Heart right ventricle (tissue), 16 donors: ENCODE data around the gene PLEKHA5. TPM values are rescaled to one million over a fixed set of nuclear protein-coding genes. Genes with fewer than 3 reads are reported as not detected.

ENCODE experiments used
- ATAC-seq, 8 donors: fragments of 200-7000 bp; cut with Tn5 transposase; one replicate each; pipeline ENCODE4 v1.9.1; 2020; ENCODE audit warnings: mild to moderate bottlenecking in 8 of 8, moderate library complexity in 8 of 8, moderate number of reproducible peaks in 1 of 8
- DNase-seq, 2 donors: peaks; one replicate each; pipeline ENCODE4 v3.0.0-alpha.2; 2020
- H3K27ac ChIP-seq, 10 donors: fragments of 200-600 bp; sonication (generic) in 2 of 10; one replicate each; pipeline versions ENCODE4 v1.5.0 to v1.8.0; 2020 to 2022; ENCODE audit warnings: mild to moderate bottlenecking in 3 of 10
- H3K27me3 ChIP-seq, 7 donors: fragments of 200-600 bp; one replicate each; pipeline ENCODE4 v1.8.0; 2021 to 2022; ENCODE audit warnings: mild to moderate bottlenecking in 2 of 7
- H3K36me3 ChIP-seq, 9 donors: fragments of 200-600 bp; sonication (generic) in 1 of 9; one replicate each; pipeline versions ENCODE4 v1.5.0 to v1.8.0; 2020 to 2022; ENCODE audit warnings: mild to moderate bottlenecking in 2 of 9
- H3K4me1 ChIP-seq, 9 donors: fragments of 200-600 bp; sonication (generic) in 1 of 9; one replicate each; pipeline versions ENCODE4 v1.5.0 to v1.8.0; 2020 to 2022; ENCODE audit warnings: mild to moderate bottlenecking in 4 of 9
- H3K4me3 ChIP-seq, 10 donors: fragments of 200-600 bp; sonication (generic) in 2 of 10; one replicate each; pipeline versions ENCODE4 v1.5.0 to v1.8.0; 2020 to 2022; ENCODE audit warnings: mild to moderate bottlenecking in 7 of 10, moderate library complexity in 2 of 10
- H3K9me3 ChIP-seq, 11 donors: fragments of 200-600 bp in 10 of 11; sonication (generic) in 2 of 11; one replicate each; pipeline versions ENCODE4 v1.5.0 to v1.8.0; 2013 to 2022; ENCODE audit warnings: mild to moderate bottlenecking in 2 of 11, control low read depth in 1 of 11, moderate library complexity in 1 of 11
- WGBS, 2 donors: extraction: QIAGEN DNeasy Blood & Tissue Kit; methylation state at CpG; one replicate each; pipeline ENCODE4 v1.1.7; 2013; ENCODE audit warnings: inconsistent platforms in 1 of 2; 5-methylcytosine and 5-hydroxymethylcytosine counted together
- intact Hi-C, 10 donors: fragments of 100-400 bp; cut with DNase I; formaldehyde crosslinking; loops; one replicate each; pipeline versions ENCODE4 v1.11.1 to v1.14.2; 2022
- polyA plus RNA-seq, 2 donors: library from polyadenylated mRNA; stranded (reverse); fragments of 200-250 nt; gene quantifications; one replicate each; pipeline ENCODE4 v1.2.3, GENCODE V29; 2013
- total RNA-seq, 10 donors: library from RNA; stranded (reverse); fragmentation: NEBNext Ultra II Directional in 3 of 10; extraction: Animal tissue kit (Norgen Biotek cat#: 25700) in 3 of 10; gene quantifications; one replicate each; pipeline versions ENCODE4 v1.2.1 to v1.2.4, GENCODE V29; 2021 to 2023
- TF ChIP-seq, protein P1 (sequence below), 9 donors: fragments of 200-600 bp; sonication (generic) in 2 of 9; IDR thresholded peaks; one replicate each; pipeline versions ENCODE4 v1.5.0 to v1.8.0; 2021 to 2022; ENCODE audit warnings: antibody characterized with exemption in 9 of 9, mild to moderate bottlenecking in 5 of 9, moderate library complexity in 1 of 9
- donor health status: Arrhythmogenic right ventricular cardiomyopathy.
- donor health status: ischemic (EF 13 %, LVEDD 7.1; RV severe dilation, severe dysfunction).
- donor health status: healthy with polysubstance abuse.
- donor health status: DM: no; HTN: yes; CAD: no.
- donor health status: DM: no; HTN: no; CAD: no.
- donor health status: ischemic (EF 25% LVEDD 6.9; RV normal size, moderate dysfunction).
- donor health status: ischemic (EF 25% LVEDD 5.7; RV mildly dilated, moderate dysfunction).
- donor health status: healthy.
- donor health status: DM: yes; HTN: yes; CAD: no.
- donor health status: Ischemic cardiomyopathy.
- donor health status: ischemic (EF 35%, LVEDD 5.7; RV mildly dilated, moderate dysfunction).
- donor health status: nonischemic (EF 11% LVEDD 7.7; RV severe dilation, severe dysfunction).
- donor health status: DM: yes; HTN: yes; CAD: no.
- donor health status: PGD.
- donor health status: ischemic (EF 29% LVEDD 5.4; RV normal size, mild dysfunction).
- donor health status: nonischemic (EF 23%, LVEDD 6.1; RV moderate dilation, normal function).

Gene PLEKHA5
- total and polyA plus RNA-seq, 12 donors, result 11.8 to 77.1 (median 61.8) TPM

- no peaks in the 10 kb centered on the region for H3K4me1 ChIP-seq
- H3K9me3 ChIP-seq, result no peaks in the 10 kb centered on the region
- no peaks in the 10 kb centered on the region for H3K27me3 ChIP-seq
- intact Hi-C loops, result no loop called here
- DNase-seq (no peak), ATAC-seq (no peak)
- TF ChIP-seq, protein P1, sequence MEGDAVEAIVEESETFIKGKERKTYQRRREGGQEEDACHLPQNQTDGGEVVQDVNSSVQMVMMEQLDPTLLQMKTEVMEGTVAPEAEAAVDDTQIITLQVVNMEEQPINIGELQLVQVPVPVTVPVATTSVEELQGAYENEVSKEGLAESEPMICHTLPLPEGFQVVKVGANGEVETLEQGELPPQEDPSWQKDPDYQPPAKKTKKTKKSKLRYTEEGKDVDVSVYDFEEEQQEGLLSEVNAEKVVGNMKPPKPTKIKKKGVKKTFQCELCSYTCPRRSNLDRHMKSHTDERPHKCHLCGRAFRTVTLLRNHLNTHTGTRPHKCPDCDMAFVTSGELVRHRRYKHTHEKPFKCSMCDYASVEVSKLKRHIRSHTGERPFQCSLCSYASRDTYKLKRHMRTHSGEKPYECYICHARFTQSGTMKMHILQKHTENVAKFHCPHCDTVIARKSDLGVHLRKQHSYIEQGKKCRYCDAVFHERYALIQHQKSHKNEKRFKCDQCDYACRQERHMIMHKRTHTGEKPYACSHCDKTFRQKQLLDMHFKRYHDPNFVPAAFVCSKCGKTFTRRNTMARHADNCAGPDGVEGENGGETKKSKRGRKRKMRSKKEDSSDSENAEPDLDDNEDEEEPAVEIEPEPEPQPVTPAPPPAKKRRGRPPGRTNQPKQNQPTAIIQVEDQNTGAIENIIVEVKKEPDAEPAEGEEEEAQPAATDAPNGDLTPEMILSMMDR (IDR thresholded peaks at IDR 0.05), result no peak
- H3K36me3 ChIP-seq, result peaks cover 0 to 34% (median 15%) of the 10 kb centered on the region in 9 donors
- no peak overlapping the region for H3K4me3 ChIP-seq
- no peak overlapping the region for H3K27ac ChIP-seq
- 93 to 94% methylated on average over 6 of the region's 6 CpGs for WGBS, 2 donors
Observed at GRCh38 chr12:19307451-19307850, 177.9 kb downstream of the PLEKHA5 start.

DNA sequence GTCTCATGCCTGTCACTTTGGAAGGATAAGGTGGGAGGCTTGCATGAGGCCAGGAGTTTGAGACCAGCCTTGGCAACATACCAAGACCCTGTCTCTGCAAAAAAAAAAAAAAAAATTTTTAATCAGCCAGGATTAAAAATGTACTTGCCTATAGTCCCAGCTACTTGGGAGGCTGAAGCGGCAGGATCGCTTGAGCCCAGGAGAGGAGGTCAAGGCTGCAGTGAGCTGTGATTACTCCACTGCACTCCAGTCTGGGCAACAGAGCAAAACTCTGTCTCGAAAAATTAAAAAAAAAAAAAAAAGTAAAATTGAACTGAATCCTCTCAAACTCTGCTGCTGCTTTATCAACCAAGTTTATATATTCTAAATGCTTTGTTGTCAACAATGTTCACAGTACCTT lies 181.6 kb downstream of the PLEKHA5 start:
- Histone ChIP-seq H3K4me3 (no peak overlapping the region), H3K27ac (no peak overlapping the region), H3K4me1 (no peaks in the 10 kb centered on the region), H3K9me3 (no peaks in the 10 kb centered on the region), H3K27me3 (no peaks in the 10 kb centered on the region), H3K36me3 (peaks cover 0 to 17% (median 9%) of the 10 kb centered on the region in 9 donors)
- TF ChIP-seq, protein P1 (IDR thresholded peaks at IDR 0.05), result no peak
- 93 to 94% methylated on average over 3 of the region's 3 CpGs for WGBS, 2 donors
- ATAC-seq (no peak), DNase-seq (no peak)
- intact Hi-C loops, result no loop called here

DNA sequence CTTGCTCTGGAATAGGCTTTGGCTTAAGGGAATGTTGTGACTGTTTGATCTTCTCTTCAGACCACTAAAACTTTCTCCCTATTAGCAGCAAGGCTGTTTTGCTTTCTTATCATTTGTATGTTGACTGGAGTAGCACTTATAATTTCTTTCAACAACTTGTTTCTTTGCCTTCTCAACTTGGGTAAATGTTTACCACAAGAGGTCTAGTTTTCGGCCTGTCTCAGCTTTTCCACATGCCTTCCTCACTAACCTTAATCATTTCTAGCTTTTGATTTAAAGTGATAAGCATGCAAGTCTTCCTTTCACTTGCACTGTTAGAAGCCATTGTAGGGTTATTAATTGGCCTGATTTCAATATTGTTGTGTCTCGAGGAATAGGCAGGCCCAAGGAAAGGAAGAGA lies 183.1 kb downstream of the PLEKHA5 start:
- TF ChIP-seq, protein P1 (IDR thresholded peaks at IDR 0.05), result no peak
- no peaks in the 10 kb centered on the region for H3K4me1 ChIP-seq
- H3K27ac ChIP-seq, result no peak overlapping the region
- ATAC-seq, result no peak
- no peaks in the 10 kb centered on the region for H3K9me3 ChIP-seq
- peaks cover 0 to 2% (median 0%) of the 10 kb centered on the region in 9 donors for H3K36me3 ChIP-seq
- WGBS, 2 donors, result 58 to 73% methylated on average over 2 of the region's 2 CpGs
- H3K27me3 ChIP-seq, result no peaks in the 10 kb centered on the region
- intact Hi-C loops, result no loop called here
- no peak overlapping the region for H3K4me3 ChIP-seq
- no peak for DNase-seq

- no peak for DNase-seq
- Histone ChIP-seq H3K27me3 (no peaks in the 10 kb centered on the region), H3K27ac (no peak overlapping the region), H3K4me3 (no peak overlapping the region), H3K36me3 (peaks cover 0 to 25% (median 0%) of the 10 kb centered on the region in 9 donors), H3K9me3 (no peaks in the 10 kb centered on the region), H3K4me1 (no peaks in the 10 kb centered on the region)
- ATAC-seq, result no peak
- WGBS, 2 donors, result 92 to 96% methylated on average over 2 of the region's 2 CpGs
- TF ChIP-seq, protein P1 (IDR thresholded peaks at IDR 0.05), result no peak
- intact Hi-C loops, result no loop called here
Observed at GRCh38 chr12:19316425-19316824, 186.9 kb downstream of the PLEKHA5 start.
